Measurements from ENCODE around the gene NGRN. TPM values are rescaled to one million over a fixed set of nuclear protein-coding genes. Genes with fewer than 3 reads are reported as not detected.

Gene NGRN
- total and polyA plus RNA-seq, 2 of the 4 experiments (the other 2 are of a cell fraction) = 39.6 to 46.2 TPM

Small RNA genes lying within 50 kb of the gene (microRNA-seq; reads per million reads assigned to microRNA genes)
- not detected for gene AC091167.3 (ENCODE audit: insufficient read depth, insufficient read length)
- gene RN7SL736P (ENCODE audit: insufficient read depth, insufficient read length) = not detected

Small RNA genes lying within 50 kb of the gene (small RNA-seq; reads per million reads assigned to genes)
- gene AC091167.3 = 0 reads per million in 5 experiments
- 0 reads per million in 5 experiments for gene RN7SL736P

Other genes with a start within 250 kb of the NGRN start
- gene IDH2, start 163.2 kb upstream of the NGRN start, total RNA-seq (2012; rRNA removed) = 87.2 and 118 TPM in 2 replicates
- gene IDH2, start 163.2 kb upstream of the NGRN start, polyA plus RNA-seq (2012; rRNA removed) = 84.2 and 84.9 TPM in 2 replicates
- 5.0 and 6.9 TPM in 2 replicates for gene SEMA4B, start 64.3 kb upstream of the NGRN start, total RNA-seq (2012; rRNA removed)
- 22.5 and 27.5 TPM in 2 replicates for gene SEMA4B, start 64.3 kb upstream of the NGRN start, polyA plus RNA-seq (2012; rRNA removed)
- gene CIB1, start 31.7 kb upstream of the NGRN start, total RNA-seq (2012; rRNA removed) = 29.4 and 31.5 TPM in 2 replicates
- 94.1 and 102 TPM in 2 replicates for gene CIB1, start 31.7 kb upstream of the NGRN start, polyA plus RNA-seq (2012; rRNA removed)
- gene GDPGP1, start 31.5 kb upstream of the NGRN start, total RNA-seq (2012; rRNA removed) = 3.9 and 4.1 TPM in 2 replicates
- 1.3 and 2.3 TPM in 2 replicates for gene GDPGP1, start 31.5 kb upstream of the NGRN start, polyA plus RNA-seq (2012; rRNA removed)
- not detected in 2 replicates for gene TTLL13, start 16.1 kb upstream of the NGRN start, total RNA-seq (2012; rRNA removed)
- gene TTLL13, start 16.1 kb upstream of the NGRN start, polyA plus RNA-seq (2012; rRNA removed) = 0.10 TPM in 1 of 2 replicates, not detected in the other
- 1.1 TPM in 2 replicates for gene ZNF774, start 86.6 kb downstream of the NGRN start, total RNA-seq (2012; rRNA removed)
- 0.90 and 0.91 TPM in 2 replicates for gene ZNF774, start 86.6 kb downstream of the NGRN start, polyA plus RNA-seq (2012; rRNA removed)
- 207 and 246 TPM in 2 replicates for gene IQGAP1, start 122.6 kb downstream of the NGRN start, total RNA-seq (2012; rRNA removed)
- 87.5 and 93.4 TPM in 2 replicates for gene IQGAP1, start 122.6 kb downstream of the NGRN start, polyA plus RNA-seq (2012; rRNA removed)